NCI-H1436 treated with DMSO at 0.1 percent for 48 hours (cell line): Measurements from ENCODE around the gene ACAP3.

Experiments
- DNase-seq: peaks from one replicate; lab custom pipeline; 2025; lab: John Stamatoyannopoulos, UW

ACAP3 gene

GRCh38 chr1:1285611-1286311 is 22.0 kb downstream of the ACAP3 start:
- no peak for DNase-seq

GRCh38 chr1:1285102-1285571 is 22.6 kb downstream of the ACAP3 start:
- no peak for DNase-seq

DNA sequence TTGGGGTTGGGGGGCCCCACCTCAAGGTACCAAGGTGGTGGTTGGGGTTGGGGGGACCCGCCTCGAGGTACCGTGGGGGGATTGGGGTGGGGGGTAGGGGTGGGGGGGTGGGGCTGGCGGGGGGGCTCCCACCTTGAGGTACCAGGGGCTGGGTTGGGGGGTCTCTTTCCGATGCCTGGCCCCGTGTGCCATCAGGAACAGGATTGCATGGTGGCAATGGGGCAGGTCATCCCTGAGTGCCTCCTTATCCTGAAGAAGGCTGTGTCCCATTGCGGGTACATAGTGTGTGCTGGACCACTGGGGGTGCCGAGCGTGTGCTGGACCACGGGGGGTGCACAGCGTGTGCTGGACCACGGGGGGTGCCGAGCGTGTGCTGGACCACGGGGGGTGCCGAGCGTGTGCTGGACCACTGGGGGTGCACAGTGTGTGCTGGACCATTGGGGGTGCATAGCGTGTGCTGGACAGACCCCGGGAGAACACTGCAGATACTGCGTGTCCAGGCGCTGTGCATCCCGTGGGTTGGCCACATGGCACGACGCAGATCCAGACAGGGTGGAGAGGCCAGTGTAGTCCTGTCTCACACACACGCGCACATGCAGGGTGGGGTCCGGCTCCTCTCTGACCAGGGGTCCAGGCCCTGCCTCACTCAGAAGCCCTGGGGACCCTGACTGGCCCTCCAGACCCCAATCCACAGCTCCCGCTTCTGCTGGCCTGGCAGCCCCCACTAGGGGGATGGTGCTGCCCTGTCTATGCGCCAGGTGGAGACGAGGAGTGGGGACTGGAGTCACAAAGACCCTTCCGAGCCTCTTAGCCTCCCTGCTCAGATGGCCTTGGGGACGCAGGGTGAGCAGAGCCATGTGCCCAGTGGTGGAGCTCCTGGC is 23.3 kb downstream of the ACAP3 start:
- DNase-seq: no peak

DNA sequence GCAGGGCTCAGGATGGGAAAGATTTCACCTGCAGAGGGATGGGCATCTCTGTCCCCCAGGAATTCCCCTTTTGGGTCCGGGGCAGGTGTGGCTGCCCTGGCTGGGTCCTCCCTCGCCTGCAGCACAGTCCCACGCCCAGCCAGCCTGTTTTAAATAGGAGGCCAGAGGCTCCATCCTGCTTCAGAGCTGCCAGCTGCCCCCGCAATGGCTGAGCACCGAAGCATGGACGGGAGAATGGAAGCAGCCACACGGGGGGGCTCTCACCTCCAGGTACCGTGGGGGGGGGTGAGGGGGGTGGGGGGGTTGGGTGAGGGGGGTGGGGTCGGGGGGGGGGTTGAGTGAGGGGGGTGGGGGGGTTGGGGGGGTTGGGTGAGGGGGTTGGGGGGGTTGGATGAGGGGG is 23.9 kb downstream of the ACAP3 start:
- DNase-seq: no peak

GRCh38 chr1:1282998-1283397 is 24.7 kb downstream of the ACAP3 start:
- no peak for DNase-seq

GRCh38 chr1:1281533-1282321 is 26.0 kb downstream of the ACAP3 start:
- no peak for DNase-seq

DNA sequence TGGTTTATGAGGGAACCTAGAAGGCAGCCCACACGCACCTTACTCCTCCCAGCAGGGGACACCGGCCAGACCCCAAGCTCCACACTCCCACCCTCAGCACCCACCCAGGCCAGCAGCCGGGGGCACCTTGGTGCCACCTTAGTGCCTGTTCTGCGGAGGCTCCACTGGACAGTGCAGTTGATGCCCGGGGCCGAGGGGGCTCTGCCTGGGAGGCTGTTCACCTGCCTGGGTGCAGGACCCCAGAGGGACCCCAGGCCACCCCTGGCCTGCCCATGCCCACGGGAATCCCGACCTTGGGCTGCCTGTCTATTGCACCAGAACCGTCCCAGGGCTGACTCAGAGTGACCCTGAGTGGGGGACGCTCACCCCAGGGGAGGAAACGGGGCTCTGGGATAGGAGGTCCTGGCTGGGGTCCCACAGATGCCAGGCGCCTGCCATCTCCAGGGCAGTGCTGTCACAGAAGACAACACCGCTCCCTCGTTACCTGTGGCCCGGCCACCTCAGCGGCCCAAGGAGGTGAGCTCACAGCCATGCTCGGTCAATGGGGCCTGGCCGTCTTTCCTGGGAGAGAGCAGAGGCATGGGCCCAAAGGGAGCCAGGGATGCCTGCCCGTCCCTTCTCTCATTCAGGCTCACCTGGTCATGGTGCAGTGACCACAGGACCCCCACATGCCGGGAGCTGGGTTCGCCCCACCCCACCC is 26.8 kb downstream of the ACAP3 start:
- DNase-seq: no peak

DNA sequence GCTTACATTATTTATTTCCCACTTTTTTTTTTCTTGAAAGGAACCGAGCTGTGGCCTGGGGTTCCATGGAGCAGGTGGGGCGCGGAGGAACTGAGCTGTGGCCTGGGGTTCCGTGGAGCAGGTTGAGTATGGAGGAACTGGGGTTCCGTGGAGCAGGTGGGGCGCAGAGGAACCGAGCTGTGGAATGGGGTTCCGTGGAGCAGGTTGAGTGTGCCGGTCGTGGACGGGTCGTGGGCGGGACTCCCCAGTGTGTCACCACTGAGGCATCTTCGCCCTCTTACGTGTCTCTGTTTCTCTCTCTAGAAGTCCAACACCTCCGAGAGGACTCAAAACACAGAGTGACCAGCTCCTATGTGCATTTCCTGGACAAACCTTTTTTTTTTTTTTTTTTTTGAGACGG is 28.7 kb downstream of the ACAP3 start:
- no peak for DNase-seq

GRCh38 chr1:1278620-1279019 is 29.1 kb downstream of the ACAP3 start:
- DNase-seq: no peak

GRCh38 chr1:1275836-1276235 is 31.9 kb downstream of the ACAP3 start:
- no peak for DNase-seq

GRCh38 chr1:1274931-1275431 is 32.7 kb downstream of the ACAP3 start:
- no peak for DNase-seq

GRCh38 chr1:1274299-1274930 is 33.3 kb downstream of the ACAP3 start:
- DNase-seq: no peak

DNA sequence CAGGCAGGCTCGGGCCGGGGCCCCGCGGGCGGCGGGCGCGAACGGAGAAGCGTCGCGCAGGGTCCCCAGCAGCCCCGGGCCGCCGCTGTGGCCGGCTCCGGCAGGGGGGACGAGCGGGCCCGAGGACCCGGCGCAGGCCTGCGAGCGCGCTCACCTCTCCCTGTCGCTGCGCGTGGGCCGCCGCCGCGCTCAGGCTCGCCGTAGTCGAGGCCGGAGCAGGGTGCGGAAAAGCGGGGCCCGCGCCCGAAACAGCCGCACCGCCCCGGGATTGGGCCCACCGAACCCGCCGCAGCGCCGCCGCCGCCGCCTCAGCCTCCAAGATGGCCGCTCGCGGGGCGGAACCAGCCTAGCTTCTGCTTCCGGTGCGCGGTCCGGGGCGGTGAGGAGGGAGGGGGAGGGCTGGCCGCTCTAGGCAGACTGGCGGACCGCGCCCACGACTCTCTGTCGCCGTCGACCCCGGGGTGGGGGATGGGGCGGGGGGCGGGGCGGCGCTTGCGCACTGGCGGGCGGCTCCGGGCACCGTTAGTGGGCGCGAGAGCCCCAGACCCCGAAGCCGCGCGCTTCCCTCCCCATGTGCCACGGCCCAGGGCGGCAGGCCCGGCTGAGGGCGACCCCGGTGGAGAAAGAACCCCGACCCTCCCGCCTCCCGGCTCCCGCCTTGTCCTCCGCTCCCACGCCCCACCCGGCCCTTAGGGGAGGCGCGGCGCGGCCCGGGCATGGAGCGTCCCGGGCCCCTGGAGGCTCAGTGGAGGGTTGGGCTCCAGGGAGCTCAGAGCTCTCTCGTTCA is 34.0 kb downstream of the ACAP3 start, which contains the start of gene UBE2J2:
UBE2J2 (minus strand) TSS at position 343 of the 787 bp plus-strand sequence. CDS start 5,862 bp downstream, outside the sequence.
- no peak for DNase-seq

DNA sequence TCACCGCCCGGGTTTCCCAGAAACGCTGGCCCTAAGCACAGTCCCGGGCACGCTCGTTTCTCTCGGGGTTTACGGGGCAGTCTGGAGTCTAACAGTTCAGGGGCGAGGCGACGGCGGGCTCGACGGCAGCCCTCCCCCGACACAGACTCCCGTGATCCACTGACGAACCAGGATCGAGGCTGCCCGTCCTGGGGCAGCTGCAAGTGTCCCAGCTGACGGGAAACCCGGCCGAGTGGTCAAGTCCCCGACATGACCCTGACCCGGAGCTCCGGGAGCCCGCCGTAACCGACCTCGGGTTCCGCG is 34.6 kb downstream of the ACAP3 start:
- DNase-seq: no peak

DNA sequence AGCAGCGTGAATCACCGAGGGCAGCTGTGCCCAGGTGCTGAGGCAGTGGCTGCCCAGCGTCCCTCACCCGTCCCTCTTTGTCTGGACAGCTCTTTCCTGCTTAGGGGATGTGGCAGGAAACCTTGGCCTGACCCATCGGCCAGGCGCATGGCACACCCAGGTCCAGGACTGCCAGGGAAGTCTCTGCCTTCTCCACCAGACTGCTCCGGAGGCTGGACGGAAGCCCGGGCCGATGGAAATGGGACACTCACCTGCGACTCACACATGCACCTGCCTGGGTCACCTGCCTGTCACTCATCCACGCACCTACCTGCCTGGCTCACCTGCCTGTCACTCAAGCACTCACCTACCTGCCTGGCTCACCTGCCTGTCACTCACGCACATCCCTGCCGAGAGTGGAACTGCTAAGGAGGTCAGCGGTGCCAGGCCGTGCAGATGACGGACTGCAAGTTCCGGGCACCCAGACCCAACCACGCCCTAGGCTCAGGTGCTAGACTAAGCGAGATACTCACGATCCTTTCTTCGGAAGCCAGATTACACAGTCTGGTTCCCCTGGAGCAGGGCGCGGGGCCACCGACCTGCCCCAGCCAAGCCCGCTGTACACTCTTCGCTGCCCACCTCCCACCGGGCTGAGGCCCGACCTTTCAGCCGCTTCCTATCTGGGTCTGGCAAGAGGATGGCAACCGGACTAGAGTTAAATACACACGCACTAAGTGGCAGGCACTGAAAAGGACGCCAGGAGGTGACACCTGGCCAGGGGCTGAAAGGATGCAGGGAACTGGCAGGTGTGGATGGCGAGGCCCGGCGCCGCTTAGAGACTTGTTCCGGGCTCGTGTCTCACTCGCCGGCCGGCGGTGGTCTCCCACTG is 35.2 kb downstream of the ACAP3 start:
- DNase-seq: no peak

GRCh38 chr1:1270813-1271212 is 36.9 kb downstream of the ACAP3 start:
- DNase-seq: no peak

GRCh38 chr1:1268284-1268682 is 39.4 kb downstream of the ACAP3 start:
- no peak for DNase-seq

- no peak for DNase-seq
Observed at GRCh38 chr1:1267488-1268283, 40.0 kb downstream of the ACAP3 start.

- no peak for DNase-seq
Observed at GRCh38 chr1:1264868-1265272, 42.9 kb downstream of the ACAP3 start.
